A172 (cell line): Measurements from ENCODE around the gene OSTM1. TPM values are rescaled to one million over a fixed set of nuclear protein-coding genes. Genes with fewer than 3 reads are reported as not detected.

Experiments used
- DNase-seq: peaks from one replicate; pipeline ENCODE4 v3.0.0-alpha.2; 2015; ENCODE audit warnings: low spot score
- total RNA-seq: library from RNA; depleted of rRNA; stranded (reverse); fragments of >200 nt; shearing (Covaris generic); gene quantifications from 2 replicates; pipeline ENCODE4 v1.2.3, GENCODE V29; 2014

Gene OSTM1
- total RNA-seq, 1 experiment from 2014 or later, result 70.3 TPM

DNA sequence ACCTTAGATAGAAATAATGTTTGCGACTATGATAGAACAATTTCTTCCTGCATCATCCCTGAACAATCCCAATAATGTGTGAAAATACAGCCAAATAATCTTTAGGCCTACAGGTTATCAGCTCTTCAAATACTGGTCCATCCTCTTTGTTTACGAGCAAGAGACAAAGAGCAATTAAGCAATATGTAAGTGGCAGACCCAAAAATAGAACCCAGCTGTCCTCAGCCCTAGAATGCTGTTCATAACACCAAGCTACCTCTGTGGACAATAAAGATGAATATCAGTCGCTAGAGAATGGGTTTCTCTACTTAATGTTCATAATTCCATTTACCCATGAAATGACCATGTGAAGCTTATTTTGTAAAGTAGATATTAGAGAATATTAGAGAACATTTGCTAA is 28.4 kb upstream of the OSTM1 start:
- no peak for DNase-seq

DNA sequence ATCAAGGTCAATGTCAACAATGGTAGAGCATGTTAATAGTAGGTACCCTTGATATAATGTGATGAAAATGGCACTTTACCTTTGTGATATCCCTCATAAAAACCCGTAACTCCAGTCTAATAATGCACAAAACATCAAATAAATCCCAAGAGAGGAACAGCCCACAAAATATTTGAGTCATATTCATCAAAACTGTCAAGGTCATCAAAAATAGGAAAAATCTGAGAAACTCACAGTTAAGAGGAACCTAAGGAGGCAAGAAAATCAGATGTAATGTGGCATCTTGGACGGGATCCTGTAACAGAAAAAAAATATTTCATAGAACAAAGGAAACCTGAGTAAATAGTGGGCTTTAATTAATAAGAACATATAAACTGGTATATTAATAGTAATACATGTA is 25.5 kb upstream of the OSTM1 start:
- no peak for DNase-seq

DNA sequence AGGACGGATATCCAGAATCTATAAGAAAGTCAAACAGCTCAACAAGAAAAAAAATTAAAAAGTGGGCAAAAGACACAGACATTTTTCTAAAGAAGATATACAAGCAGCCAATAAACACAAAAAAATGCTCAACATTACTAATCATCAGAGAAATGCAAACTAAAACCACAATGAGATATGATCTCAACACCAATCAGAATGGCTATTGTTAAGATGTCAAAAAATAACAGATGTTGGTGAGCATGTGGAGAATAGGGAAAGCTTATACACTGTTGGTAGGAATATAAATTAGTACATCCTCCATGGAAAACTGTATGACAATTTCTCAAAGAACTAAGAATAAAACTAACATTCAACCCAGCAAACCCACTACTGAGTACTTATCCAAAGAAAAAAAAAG is 23.3 kb upstream of the OSTM1 start:
- DNase-seq, result no peak

DNA sequence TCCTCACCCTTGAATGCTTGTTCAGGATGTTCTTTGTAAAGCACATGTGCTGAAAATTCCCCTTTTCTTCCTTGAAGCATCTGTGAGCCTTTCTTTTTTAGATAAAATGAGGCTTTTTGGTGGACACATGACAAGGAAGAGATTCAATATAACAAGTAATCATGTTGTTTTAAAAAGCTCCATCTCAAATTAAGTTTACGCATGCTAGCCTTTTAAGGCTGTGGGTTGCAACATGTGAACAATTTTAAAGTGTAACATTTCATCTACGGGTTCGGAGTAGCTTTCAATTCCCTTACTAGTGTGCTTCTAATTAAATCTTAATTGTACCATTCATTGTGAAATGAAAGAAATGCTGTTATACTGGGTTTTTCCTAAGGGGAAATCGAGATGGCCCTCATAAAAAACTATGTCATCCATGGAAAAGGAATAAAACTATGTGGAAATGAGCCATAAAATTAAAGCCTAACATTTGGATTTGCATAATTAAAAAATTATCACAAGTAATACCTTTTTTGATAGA is 19.3 kb upstream of the OSTM1 start:
- DNase-seq, result no peak

DNA sequence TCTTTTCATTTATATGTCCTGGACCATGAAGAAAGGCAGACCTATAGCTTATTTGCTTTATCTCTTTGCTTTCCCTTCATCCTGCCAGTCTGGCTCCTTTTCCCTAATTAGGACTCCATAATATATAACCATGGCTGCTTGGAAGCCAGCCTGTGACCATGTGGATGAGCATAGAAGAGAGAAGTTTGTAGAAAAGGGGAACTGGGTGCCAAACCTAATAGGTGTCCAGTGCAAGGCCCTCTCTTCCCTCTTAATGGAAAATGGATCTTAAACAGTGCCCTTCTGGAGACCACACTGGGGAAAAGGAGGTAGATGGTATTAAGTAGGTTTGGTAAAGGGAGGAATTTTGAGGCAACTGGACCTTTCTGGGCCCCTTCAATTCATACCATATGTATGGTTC is 16.7 kb upstream of the OSTM1 start:
- no peak for DNase-seq

DNA sequence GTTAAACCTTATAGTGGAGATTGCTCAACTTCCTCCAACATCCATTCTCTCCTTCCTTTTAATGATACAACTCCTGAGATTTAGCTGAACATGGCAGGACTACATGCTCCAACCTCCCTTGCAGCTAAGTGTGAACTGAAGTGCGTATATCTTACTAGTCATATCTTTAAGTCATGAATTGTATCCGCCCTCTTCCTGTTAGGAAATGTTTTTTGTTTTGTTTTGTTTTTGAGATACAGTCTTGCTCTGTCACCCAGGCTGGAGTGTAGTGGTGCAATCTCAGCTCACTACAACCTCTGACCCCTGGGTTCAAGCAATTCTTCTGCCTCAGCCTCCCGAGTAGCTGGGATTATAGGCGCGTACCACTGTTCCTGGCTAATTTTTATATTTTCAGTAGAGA is 8.8 kb upstream of the OSTM1 start:
- no peak for DNase-seq

DNA sequence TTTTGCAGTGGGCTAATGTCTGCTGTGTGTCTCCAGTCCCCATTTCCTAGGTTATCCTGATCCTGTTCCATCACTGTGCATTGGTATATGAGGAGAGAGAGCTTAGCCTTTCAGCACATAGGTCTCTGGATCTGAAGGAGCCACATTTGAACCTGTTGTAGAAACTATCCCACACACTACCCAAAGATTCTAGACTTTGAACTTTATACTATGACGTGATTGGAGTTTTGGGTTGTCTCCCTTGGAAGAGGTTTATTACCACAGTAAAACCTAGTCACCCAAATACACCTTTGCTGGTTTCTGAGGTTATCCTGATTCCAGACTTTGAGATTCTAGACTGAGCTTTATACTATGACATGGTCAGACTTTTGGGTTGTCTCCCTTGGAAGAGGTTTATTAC is 8.0 kb upstream of the OSTM1 start:
- no peak for DNase-seq

DNA sequence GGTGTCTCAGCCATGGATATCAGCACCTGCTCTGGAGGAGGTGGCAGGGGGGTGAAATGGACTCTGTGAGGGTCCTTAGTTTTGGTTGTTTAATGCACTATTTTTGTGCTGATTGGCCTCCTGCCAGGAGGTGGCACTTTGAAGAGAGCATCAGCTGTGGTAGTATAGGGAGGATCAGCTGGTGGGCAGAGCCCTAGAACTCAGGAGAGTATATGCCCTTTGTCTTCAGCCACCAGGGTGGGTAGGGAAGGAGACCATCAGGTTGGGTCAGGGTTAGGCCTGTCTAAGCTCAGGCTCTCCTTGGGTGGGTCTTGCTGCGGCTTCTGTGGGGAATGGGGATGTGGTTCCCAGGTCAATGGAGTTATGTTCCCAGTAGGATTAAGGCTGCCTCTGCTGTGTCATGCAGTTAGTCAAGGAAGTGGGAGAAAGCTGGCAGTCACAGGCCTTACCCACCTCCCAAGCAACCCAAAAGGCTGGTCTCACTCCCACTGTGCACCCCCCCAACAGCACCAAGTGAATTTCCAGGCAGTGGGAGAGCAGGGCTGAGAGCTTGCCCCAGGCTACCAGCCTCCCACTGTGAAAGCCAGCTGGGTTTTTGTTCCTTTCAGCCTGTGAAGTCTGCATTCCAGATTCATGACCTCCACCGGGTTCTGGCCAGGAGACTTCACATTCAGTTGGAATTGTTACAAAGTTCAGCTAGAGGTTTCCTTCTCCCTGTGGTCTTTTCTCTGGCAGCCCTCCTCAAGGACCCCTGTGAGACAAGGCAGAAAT is 5.7 kb upstream of the OSTM1 start:
- peak; percentile 37 for DNase-seq

DNA sequence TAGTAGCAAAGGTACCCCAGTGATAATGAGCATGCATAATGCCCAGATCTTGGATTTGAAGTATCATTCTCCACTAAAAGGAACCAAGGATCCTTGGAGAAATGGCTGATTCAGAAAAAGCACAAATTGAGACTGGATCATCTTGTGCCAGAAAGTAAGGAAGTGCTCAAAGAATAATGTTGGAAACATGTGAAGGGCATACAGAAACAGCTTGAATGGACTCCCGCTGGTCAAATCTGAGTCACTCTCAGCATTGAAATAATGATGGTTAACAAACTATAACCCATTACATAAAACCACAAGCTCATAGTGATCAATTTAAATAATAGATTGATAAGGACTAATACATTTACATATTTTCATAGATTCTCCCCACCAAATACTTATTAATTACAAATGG is 3.6 kb upstream of the OSTM1 start:
- DNase-seq, result no peak

DNA sequence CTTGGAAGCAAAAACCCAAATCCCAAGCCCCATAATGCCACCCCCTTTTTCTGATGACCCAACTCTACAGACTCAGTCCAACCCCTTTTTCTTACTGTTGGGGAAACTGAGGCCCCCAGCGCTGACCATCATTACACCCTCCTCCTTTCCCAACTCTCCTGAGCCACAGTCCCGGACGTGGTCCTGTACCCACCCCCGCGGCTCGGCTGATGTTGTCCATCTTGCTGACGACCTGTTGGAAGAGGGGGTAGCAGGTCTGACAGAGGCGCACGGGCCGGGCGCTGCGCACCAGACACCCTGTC is 533 bp downstream of the OSTM1 start:
- DNase-seq, result no peak

DNA sequence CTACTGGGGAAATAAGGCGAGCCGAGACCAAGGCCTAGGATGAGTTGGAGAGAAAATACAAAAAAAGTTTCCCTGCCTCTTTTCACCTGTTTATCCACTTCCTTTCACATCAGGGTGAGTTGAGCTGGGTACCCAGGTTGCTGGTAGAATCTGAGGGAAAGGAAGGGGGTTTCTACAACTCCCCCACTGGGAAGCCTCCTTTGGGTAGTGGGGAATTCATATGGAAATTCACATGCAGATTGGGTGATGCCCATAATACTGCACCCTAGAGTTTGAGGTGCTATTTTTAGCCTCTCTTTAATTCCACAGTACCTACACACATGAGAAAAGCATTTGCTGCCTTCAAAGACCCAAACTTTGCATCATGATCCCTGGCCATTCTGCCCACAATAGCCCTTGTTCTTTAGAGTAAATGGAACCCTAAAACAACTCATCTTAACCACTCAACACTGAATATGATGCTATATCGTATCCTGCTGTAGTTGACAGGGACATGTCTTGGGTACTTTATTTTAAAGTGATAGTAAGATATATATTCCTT is 2.7 kb downstream of the OSTM1 start:
- no peak for DNase-seq

DNA sequence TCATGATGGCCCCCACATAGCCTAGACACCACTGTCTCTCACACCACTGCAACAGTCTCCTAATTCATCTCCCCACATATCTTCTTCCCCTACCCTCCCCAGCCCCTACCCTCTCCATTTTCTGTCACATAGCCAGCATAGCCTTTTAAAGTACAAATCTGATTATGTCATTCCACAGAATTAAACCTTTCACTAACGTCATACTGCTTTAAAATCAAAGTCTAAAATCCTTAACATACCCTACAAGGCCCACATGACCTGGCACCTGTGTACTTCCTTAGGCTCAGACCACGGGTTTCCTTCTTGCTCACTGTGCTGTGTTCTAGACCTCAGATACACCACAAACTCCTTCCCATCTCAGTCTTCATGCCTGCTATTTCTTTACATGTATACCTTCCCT is 5.9 kb downstream of the OSTM1 start:
- DNase-seq, result no peak

DNA sequence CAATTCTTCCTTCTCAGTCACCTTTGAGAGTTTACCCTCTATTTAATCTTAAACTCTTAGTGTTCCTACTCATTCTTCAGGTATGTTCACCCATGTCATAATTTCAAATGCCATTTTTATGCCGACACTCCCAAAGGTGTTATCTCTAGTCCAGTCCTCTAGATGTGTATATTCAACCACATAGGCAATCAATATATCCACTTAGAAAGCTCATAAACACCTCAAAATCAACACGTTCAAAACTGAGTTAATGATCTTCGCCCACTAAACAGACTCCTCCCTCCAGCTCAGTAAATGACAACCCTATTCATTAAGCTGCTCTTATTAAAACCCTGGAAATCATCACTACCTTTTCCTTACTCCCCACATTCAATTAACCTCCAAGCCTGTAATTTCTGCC is 6.4 kb downstream of the OSTM1 start:
- DNase-seq, result no peak

DNA sequence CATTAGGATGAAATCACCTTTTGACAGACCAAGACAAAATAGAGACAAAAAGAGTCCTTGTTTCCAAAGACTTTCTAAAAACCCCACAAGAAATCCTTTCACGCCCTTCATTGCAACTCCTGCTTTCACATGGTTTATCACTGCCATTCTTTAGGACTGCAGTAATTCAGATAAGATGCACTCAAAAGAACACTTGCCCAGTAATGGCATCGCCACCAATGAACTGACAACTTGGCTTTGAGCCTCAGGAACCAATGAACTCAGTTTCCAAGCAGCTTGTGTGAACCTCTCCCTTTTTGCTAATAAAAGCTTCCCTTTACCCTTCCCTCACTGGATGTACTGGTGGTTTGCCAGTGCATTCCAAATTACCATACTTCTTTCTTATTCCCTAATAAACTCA is 21.8 kb downstream of the OSTM1 start:
- no peak for DNase-seq

DNA sequence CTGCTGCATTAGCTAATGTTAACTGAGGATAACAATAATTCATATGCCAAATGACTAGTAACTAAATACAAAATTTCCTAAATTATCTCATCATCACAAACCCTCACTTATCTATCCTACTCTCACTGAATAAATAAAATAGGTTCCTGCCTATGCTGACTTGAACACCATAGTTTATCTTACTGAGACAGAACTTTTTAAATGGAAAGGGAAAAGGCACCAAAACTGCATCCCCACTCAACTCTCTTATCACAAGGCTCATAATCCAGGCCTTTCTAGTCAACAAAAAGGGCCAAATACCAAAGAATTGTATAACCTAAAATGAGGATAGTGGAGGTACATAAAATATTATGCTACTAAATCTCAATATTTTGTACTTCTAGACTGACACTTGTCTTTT is 23.1 kb downstream of the OSTM1 start:
- DNase-seq, result no peak

DNA sequence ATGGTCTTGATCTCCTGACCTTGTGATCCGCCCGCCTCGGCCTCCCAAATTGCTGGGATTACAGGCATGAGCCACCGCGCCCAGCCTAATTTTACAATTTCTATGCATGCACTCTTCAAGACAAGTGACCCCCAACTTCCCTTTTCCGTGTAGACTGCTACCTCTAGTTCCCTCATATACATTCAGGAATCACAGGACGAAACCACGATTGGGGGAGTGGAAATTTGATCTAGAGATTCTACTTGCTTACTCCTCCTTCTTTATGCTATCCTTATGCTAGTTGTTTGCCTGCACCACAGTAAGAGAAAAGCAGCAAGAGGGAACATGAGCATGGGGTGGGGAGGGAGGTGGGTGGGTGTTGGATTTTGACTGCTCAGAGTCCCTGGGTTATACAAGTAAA is 34.9 kb downstream of the OSTM1 start:
- DNase-seq, result no peak

DNA sequence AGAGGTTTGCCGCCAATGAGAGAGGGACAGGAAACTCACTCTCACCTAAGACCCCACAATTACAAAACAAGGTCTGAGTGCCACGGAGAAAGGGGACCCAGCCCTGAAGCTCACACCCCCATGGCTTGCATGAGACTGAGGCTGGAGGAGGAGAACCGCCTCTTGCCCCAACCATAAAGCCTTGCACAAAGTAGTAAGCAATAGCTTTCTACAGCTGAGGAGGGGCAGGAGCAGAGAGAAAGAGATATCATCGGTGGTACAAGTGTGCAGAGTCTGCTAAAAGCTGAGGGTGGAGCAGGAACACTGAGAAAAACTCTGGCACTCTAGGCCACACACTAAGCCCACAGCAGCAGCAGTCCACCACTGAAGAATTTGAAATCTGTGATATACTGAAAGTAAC is 37.7 kb downstream of the OSTM1 start:
- DNase-seq, result no peak

DNA sequence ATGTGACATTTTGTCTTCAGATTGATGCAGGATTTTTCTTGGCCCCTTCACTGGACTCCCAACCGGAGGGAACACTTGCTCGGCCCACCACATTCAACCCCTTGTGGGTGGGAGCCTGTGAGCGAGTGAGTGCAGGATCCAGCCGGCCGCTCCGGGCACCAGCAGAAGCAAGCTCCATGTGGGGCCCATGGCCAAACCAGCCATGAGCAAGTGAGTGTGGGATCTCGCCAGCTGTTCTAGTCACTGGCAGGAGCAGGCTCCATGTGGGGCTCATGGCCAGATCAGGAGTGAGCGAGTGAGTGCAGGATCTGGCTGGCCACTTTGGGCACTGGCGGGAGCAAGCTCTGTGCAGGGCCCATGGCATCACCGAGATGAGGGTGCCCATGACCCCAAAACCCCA is 42.6 kb downstream of the OSTM1 start:
- DNase-seq, result no peak

DNA sequence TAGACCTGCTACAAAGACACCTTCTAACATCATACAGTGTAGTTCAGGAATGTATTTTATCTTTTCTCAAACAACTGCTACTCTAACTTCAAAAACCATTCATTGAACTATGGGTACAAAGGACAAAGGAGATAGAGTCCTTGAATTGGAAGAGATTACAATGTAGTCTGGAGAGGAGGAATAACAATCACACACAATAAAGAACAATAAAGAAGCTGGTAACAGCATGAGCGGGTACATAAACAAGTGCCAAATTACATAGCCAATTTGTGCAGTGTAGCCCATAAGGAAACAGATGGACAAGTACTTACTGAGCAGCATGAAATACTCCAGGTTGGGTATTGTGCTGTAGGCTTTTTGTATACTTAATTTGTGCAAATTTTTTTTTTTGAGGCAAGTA is 44.3 kb downstream of the OSTM1 start:
- no peak for DNase-seq

DNA sequence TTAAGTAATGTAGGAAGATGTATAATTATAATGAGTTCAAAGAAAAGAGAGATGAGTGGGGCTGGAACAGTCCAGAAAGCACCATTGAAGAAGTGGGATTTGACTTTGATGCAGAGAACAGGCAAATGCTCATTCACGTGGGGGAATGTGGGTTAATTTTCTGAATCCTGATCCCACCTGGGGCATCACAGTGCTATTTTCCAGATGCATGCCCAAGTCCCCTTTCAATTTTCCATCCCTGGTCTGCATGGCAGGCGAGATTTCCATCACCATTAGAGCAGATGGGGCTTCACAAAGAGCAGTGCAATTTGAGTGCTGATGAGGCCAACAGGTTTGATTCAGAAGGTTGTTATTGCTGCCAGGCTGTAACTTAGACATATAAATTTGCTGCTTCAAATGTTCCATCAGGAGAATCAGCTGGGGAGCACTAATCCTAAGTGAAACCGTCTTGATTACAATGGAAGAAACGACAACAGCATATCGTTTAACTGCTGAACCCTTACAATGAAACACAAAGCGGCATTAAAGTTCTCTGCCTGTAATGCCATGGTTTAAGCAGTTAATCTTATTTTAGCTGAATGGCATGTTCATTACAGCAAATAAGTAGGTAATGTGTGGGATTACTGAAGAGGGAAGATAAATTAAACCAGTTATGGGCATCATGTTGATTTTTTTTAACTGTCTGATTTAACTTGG is 45.2 kb downstream of the OSTM1 start:
- no peak for DNase-seq

DNA sequence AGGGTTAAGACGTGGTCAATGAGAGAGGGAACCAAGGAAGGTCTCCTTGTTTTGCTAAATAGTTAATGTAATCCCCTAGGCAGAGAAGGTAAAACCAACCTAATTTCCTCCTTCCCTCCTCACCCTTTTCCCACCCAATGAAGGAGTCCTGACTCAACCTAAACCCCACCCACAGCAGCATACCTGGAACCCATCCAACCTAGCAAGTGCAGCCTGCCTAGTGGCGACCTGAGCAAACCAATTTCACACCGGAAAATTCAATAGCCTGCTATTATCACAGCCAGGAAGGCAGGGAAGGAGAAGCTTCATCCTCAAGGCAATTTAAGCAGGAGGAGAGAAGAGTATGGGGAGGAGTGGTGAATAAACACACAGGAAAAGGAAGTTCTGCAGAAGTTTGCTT is 46.9 kb downstream of the OSTM1 start:
- DNase-seq, result peak; percentile 8

DNA sequence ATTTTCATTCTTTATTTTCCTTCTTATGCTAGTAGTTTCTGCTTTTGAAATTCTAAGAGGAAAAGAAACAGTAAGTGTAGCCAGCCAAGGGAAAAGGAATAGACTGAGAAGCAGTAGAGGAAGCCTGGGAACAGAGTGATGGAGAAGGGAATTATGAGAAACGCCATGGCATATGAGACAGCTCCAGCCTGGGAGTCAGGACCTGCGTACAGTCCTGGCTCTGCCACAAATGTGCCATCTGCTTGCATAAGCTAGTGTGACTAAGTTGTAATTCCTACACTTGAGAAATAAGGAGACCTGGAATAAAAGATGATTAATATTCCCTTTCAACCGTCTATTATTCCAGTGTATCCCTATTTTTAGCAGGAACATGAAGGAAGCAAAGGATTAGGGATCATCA is 47.5 kb downstream of the OSTM1 start:
- DNase-seq, result no peak

DNA sequence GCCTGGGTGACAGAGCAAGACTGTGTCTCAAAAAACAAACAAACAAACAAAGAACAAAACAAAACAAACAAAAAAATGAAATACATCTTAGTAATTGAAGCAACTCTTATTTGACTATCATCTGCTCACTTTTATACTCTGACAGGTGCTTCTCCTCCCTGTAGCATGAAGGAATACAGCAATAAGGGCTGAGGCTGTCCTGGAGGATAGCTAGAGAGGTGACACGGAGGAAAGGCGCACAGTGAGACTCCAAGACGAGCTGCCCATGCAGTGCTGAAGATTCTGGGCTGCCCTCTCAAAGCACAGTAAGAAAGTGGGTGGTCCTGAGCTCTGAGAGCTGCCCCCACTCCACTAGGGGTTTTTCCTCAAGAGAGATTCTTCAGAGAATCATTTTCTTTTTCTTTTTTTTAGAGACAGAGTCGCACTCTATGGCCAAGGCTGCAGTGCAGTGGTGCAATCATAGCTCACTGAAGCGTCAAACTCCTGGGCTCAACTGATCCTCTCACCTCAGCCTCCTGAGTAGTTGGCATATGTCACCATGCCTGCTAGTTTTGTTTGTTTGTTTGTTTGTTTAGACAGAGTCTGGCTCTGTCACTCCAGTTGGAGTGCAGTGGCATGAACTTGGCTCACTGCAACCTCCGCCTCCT is 50.0 kb downstream of the OSTM1 start:
- no peak for DNase-seq
